GM23248 (cell line): Measurements from ENCODE around the gene MEGF6. TPM values are rescaled to one million over a fixed set of nuclear protein-coding genes. Genes with fewer than 3 reads are reported as not detected.

Experiments
- DNase-seq: peaks from one replicate; pipeline ENCODE4 v3.0.0-alpha.2; 2015
- H2AFZ ChIP-seq: fragments of 200-600 bp; sonication (generic); 2 replicates; pipeline ENCODE4 v1.6.1; 2016; ENCODE audit warnings: antibody characterized with exemption
- H3F3A ChIP-seq: fragments of 200-600 bp; sonication (generic); 2 replicates; pipeline ENCODE4 v1.6.1; 2016; ENCODE audit warnings: mild to moderate bottlenecking, antibody characterized with exemption, mixed run types; ENCODE audit not compliant: insufficient read depth
- H3K27ac ChIP-seq: fragments of 200-600 bp; sonication (generic); 2 replicates; pipeline ENCODE4 v1.5.1; 2016; ENCODE audit warnings: mild to moderate bottlenecking
- H3K27me3 ChIP-seq: fragments of 200-600 bp; sonication (generic); replicated peaks from 2 replicates; pipeline ENCODE4 v1.6.1; 2016; ENCODE audit warnings: mild to moderate bottlenecking; ENCODE audit not compliant: insufficient read depth
- H3K36me3 ChIP-seq: fragments of 200-600 bp; sonication (generic); 2 replicates; pipeline ENCODE4 v1.6.1; 2016; ENCODE audit warnings: low read depth, mild to moderate bottlenecking
- H3K4me1 ChIP-seq: fragments of 200-600 bp; sonication (generic); 2 replicates; pipeline ENCODE4 v1.6.1; 2016; ENCODE audit warnings: mild to moderate bottlenecking; ENCODE audit not compliant: insufficient read depth
- H3K4me2 ChIP-seq: fragments of 200-600 bp; sonication (generic); one replicate; pipeline ENCODE4 v1.6.1; 2016; ENCODE audit warnings: mild to moderate bottlenecking; ENCODE audit not compliant: unreplicated experiment
- H3K4me3 ChIP-seq: fragments of 200-600 bp; sonication (generic); 2 replicates; pipeline ENCODE4 v1.5.1; 2016; ENCODE audit warnings: mild to moderate bottlenecking
- H3K79me2 ChIP-seq: fragments of 200-600 bp; sonication (generic); 2 replicates; pipeline ENCODE4 v1.6.1; 2016; ENCODE audit warnings: mild to moderate bottlenecking; ENCODE audit not compliant: insufficient read depth
- H3K9ac ChIP-seq: fragments of 200-600 bp; sonication (generic); 2 replicates; pipeline ENCODE4 v1.6.1; 2016; ENCODE audit warnings: mild to moderate bottlenecking
- H3K9me2 ChIP-seq: fragments of 200-600 bp; sonication (generic); 2 replicates; pipeline ENCODE4 v1.6.1; 2016; ENCODE audit warnings: mixed run types, mild to moderate bottlenecking, moderate library complexity; ENCODE audit not compliant: insufficient read depth
- H3K9me3 ChIP-seq: fragments of 200-600 bp; sonication (generic); one replicate; pipeline ENCODE4 v1.6.1; 2017; ENCODE audit warnings: low read depth
- H4K20me1 ChIP-seq: fragments of 200-600 bp; sonication (generic); 2 replicates; pipeline ENCODE4 v1.6.0; 2016; ENCODE audit not compliant: insufficient read depth
- EZH2 ChIP-seq: fragments of 200-600 bp; sonication (generic); IDR thresholded peaks from 2 replicates; pipeline ENCODE4 v1.6.1; 2018; ENCODE audit warnings: antibody characterized with exemption, mild to moderate bottlenecking; ENCODE audit not compliant: insufficient read depth, poor library complexity, severe bottlenecking
- EZH2phosphoT487 ChIP-seq: fragments of 200-600 bp; sonication (generic); IDR thresholded peaks from 2 replicates; pipeline ENCODE4 v1.6.1; 2018; ENCODE audit warnings: antibody characterized with exemption, moderate library complexity, mild to moderate bottlenecking, low read depth; ENCODE audit not compliant: insufficient read depth
- WGBS, 2 experiments: methylation state at CpG; one replicate each; pipeline ENCODE4 v1.1.6; 2015 to 2017; ENCODE audit warnings: low lambda C conversion rate in 2 of 2, low coverage in 1 of 2; ENCODE audit errors: missing lambda C conversion rate in 2 of 2; 5-methylcytosine and 5-hydroxymethylcytosine counted together
- in situ Hi-C: fragments of 300-500 bp; cut with MboI; formaldehyde crosslinking; loops from 2 replicates; pipeline ENCODE4 v1.15.0; 2020
- polyA plus RNA-seq: library from polyadenylated mRNA; unstranded; fragments of >200 nt; fragmentation: Nextera tagmentation; extraction: Ambion mirVana; gene quantifications from 2 replicates; pipeline ENCODE4 v1.2.1, GENCODE V29; 2016
- total RNA-seq: library from RNA; depleted of rRNA; stranded (reverse); fragments of >200 nt; shearing (Covaris generic); gene quantifications from 2 replicates; pipeline ENCODE4 v1.2.3, GENCODE V29; 2014

The MEGF6 gene
- total and polyA plus RNA-seq, 2 experiments from 2014 or later, result 37.9 to 108 TPM

DNA sequence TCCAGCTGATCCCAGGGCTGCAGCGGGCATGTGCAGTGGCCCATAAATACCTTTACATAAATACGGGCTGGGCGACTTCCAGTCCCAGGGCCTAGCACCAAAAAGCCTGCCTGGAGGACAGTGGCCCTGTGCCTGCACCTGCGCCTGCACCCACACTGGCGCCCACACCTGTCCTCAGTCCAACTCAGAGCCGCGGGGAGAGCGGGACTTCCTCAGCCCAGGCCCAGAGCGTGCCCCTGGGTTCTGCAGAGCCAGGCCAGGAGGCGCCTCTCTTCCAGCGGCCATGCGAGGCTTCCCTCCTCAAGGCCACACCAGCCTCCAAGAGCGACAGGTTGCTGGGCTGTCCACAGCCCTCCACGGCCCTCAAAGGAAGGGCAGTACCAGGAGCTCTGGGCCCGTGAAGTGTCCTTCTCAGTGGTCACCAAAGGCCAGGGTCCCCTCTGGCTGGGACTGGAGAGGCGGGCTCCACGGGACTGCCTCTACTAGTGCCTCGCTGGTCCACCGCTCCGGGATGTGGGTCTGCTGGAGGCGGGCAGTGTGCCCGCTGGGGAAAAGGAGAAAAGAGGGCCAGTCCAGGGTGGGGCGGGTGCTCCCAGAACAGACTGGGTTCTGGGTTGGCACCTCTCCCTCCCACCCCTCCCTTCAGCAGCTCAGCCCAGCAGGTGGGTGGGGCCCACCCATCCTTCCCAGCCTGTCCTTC, 121.1 kb downstream of the MEGF6 start:
- no peaks in the 10 kb centered on the region for H3F3A ChIP-seq
- no peaks in the 10 kb centered on the region for H3K27me3 ChIP-seq
- no peak overlapping the region for H3K4me3 ChIP-seq
- no peaks in the 10 kb centered on the region for H3K4me1 ChIP-seq
- no peak overlapping the region for H3K9ac ChIP-seq
- DNase-seq, result no peak
- in situ Hi-C loops, result no loop called here
- H4K20me1 ChIP-seq, result no peaks in the 10 kb centered on the region
- H3K9me2 ChIP-seq, result no peaks in the 10 kb centered on the region
- no peaks in the 10 kb centered on the region for H3K9me3 ChIP-seq
- H3K36me3 ChIP-seq, result peaks cover 3% of the 10 kb centered on the region; the same call in 1 of the 2 replicates
- no peak overlapping the region for H3K27ac ChIP-seq
- 82 to 90% methylated on average over 21 to 23 of the region's 23 CpGs for WGBS, 2 experiments
- no peak overlapping the region for H2AFZ ChIP-seq
- no peaks in the 10 kb centered on the region for H3K79me2 ChIP-seq
- TF ChIP-seq EZH2 (no peak), EZH2phosphoT487 (no peak)
- H3K4me2 ChIP-seq, result no peak overlapping the region

DNA sequence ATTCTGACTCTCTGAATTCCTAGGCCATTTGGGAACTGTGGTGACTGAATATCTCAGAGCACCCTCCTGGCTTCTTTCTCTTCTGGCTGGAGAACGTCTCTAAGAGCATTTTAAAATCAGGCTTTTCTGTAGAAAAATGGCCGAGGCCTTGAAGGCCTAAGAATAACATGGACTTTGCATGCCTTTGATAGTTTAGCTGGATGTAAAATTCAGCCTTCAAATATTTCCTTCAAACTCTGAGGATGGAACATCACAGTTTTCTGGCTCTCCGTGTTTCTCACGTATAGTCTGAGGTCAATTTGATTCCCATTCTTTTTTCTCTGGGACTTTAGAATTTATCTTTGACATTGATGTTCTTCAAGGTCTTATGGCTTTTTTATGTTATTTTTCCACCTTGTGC, 122.9 kb downstream of the MEGF6 start:
- TF ChIP-seq EZH2 (no peak), EZH2phosphoT487 (no peak)
- WGBS, 2 experiments, result 73 to 77% methylated on average over 4 of the region's 4 CpGs
- in situ Hi-C loops, result loop anchor here (10.0 kb wide), 1 partner anchor 136 kb away; the partner anchor contains the start of gene TPRG1L
- Histone ChIP-seq H3K27me3 (no peaks in the 10 kb centered on the region), H3K79me2 (no peaks in the 10 kb centered on the region), H4K20me1 (no peaks in the 10 kb centered on the region), H2AFZ (no peak overlapping the region), H3K36me3 (peaks cover 3% of the 10 kb centered on the region; the same call in 1 of the 2 replicates), H3K9ac (no peak overlapping the region), H3K4me3 (no peak overlapping the region), H3F3A (no peaks in the 10 kb centered on the region), H3K9me3 (no peaks in the 10 kb centered on the region), H3K4me1 (no peaks in the 10 kb centered on the region), H3K9me2 (no peaks in the 10 kb centered on the region), H3K4me2 (no peak overlapping the region), H3K27ac (no peak overlapping the region)
- no peak for DNase-seq

DNA sequence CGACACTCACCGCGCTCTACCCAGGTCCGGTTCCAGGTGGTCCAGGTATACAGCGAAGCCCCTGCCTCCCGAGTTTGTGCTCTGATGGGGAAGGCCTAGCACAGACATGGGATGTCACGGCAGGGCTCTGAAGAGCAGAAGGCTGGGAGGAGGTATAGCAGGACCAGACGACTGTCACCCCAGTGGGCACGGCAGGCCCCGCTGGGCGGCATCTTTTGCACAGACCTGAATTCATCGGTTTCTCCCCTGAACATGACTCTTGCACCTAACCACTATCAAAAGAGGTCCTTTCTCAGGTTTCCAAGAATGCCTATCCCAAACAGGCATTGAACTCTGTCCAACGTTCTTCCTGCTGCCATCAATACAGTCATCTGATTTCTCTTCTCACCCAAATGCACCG, 126.3 kb downstream of the MEGF6 start:
- H3K79me2 ChIP-seq, result no peaks in the 10 kb centered on the region
- no peaks in the 10 kb centered on the region for H3K9me2 ChIP-seq
- 72 to 77% methylated on average over 14 of the region's 14 CpGs for WGBS, 2 experiments
- in situ Hi-C loops, result loop anchor here (10.0 kb wide), 1 partner anchor 140 kb away; the partner anchor contains the start of gene TPRG1L
- H3K9me3 ChIP-seq, result no peaks in the 10 kb centered on the region
- no peaks in the 10 kb centered on the region for H3K4me1 ChIP-seq
- TF ChIP-seq EZH2phosphoT487, result no peak
- no peak for TF ChIP-seq EZH2
- no peak overlapping the region for H3K4me3 ChIP-seq
- DNase-seq, result no peak
- no peaks in the 10 kb centered on the region for H3F3A ChIP-seq
- H2AFZ ChIP-seq, result no peak overlapping the region
- no peak overlapping the region for H3K9ac ChIP-seq
- H3K27me3 ChIP-seq, result peaks cover 9% of the 10 kb centered on the region; the same call in 1 of the 2 replicates
- peaks cover 3% of the 10 kb centered on the region; the same call in 1 of the 2 replicates for H3K36me3 ChIP-seq
- H4K20me1 ChIP-seq, result no peaks in the 10 kb centered on the region
- H3K27ac ChIP-seq, result no peak overlapping the region
- H3K4me2 ChIP-seq, result no peak overlapping the region

DNA sequence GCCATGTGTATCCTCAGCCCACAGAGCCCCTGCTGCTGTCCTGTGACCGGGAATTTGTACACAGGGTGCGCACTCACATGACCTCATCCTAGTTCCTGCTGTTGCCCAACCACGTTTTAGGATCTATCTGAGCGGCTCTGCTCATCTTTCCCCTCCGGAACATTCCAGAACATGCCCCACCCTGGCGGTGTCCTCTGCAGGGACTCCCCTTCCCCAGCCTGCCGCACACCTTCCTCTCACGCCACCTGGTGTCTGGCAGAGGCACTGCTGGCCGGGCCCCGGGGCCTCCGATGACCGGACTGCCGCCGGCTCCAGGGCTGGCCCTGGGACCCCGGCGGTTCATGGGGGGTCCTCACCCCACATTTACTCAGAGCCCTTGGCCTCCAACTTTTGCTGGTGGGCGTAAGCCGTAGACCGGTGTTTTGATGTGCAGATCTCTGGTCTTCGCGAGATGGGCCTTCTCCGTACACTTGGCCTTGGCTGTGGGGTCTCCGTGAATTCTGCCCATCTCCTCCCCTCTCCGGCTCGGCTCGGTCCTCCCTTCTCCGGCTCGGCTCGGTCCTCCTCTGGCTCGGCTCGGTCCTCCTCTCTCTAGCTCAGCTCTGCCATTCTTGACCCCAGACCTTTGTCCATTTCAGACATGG, 127.4 kb downstream of the MEGF6 start:
- peaks cover 14% of the 10 kb centered on the region; the same call in 1 of the 2 replicates for H3K27me3 ChIP-seq
- H3K9me2 ChIP-seq, result no peaks in the 10 kb centered on the region
- no peaks in the 10 kb centered on the region for H3K9me3 ChIP-seq
- DNase-seq, result peak; percentile 53
- in situ Hi-C loops, result loop anchor here (10.0 kb wide), 1 partner anchor 141 kb away; the partner anchor contains the start of gene TPRG1L
- H3F3A ChIP-seq, result no peaks in the 10 kb centered on the region
- H3K79me2 ChIP-seq, result no peaks in the 10 kb centered on the region
- TF ChIP-seq EZH2, result no peak
- TF ChIP-seq EZH2phosphoT487, result no peak
- H3K4me3 ChIP-seq, result no peak overlapping the region
- no peak overlapping the region for H2AFZ ChIP-seq
- H3K36me3 ChIP-seq, result peaks cover 3% of the 10 kb centered on the region; the same call in 1 of the 2 replicates
- H4K20me1 ChIP-seq, result no peaks in the 10 kb centered on the region
- 30 to 36% methylated on average over 31 of the region's 31 CpGs for WGBS, 2 experiments
- H3K4me1 ChIP-seq, result no peaks in the 10 kb centered on the region
- no peak overlapping the region for H3K4me2 ChIP-seq
- H3K9ac ChIP-seq, result no peak overlapping the region
- no peak overlapping the region for H3K27ac ChIP-seq
